ENCODE data around the gene MLLT3. TPM values are rescaled to one million over a fixed set of nuclear protein-coding genes. Genes with fewer than 3 reads are reported as not detected.

Gene MLLT3
- total RNA-seq, 1 experiment from 2014 or later = 24.4 TPM

DNA sequence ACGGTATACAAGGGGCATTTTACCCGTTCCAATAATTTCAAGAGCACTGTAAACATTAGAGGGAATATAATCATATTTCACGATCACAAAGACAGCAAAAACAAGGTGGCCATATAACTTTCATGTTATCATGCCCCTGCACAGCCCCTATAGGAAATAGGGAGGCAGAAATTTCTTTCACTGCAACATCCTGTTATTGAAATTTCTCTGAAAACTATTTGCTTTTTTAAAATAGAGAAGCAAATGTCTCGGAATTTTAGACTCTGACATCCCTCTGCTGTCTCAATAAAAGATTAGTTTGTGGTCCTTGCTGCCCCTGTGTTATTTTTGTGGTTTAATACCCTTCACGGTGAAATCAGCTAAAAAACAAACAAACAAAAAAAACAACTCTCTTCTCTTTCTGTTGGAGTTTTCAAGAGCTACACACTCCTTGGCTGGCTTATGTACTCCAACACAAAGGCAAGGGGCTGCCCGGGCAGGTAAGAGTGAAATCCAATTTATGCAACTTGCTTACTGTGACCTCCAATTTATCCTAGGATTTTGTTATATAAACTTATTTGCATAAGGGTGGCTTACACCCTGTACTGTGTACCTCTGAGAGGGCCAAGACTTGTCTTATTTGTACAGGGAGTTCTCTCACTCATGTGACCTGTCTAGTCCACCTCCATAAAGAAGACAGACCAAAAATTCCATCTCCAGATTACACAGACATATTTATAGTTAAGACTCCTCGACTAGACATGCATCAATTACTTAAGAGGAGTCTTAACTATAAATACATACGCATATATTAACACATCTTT lies 223.6 kb downstream of the MLLT3 start:
- ChIA-PET POLR2A (no interaction called here), CTCF (no interaction called here)
- Histone ChIP-seq H3K4me3 (ENCODE audit: low read depth, low read length) (no peak overlapping the region), H3K9me3 (no peaks in the 10 kb centered on the region), H3K27me3 (replicated peaks; ENCODE audit: control insufficient read depth, insufficient read depth, low read length) (no peaks in the 10 kb centered on the region), H3K36me3 (ENCODE audit: control insufficient read depth, insufficient read depth, low read length) (no peaks in the 10 kb centered on the region), H3K4me1 (peaks cover 14% of the 10 kb centered on the region; the same call in 1 of the 2 replicates)
- no peak overlapping the region for H3K4me3 Mint-ChIP-seq (ENCODE audit: unreplicated experiment)
- no peak overlapping the region for H3K27ac Mint-ChIP-seq (ENCODE audit: unreplicated experiment)
- H3K4me1 Mint-ChIP-seq (ENCODE audit: low read depth, unreplicated experiment) = peaks cover 8% of the 10 kb centered on the region
- no peaks in the 10 kb centered on the region for H3K27me3 Mint-ChIP-seq (ENCODE audit: insufficient read depth, unreplicated experiment)
- intact Hi-C loops (cut with micrococcal nuclease; ENCODE audit: unreplicated experiment) = no loop called here
- DNase-seq = no peak
- no TSS peak for BruUV-seq (replicated peaks)
- H3K9me3 Mint-ChIP-seq (ENCODE audit: unreplicated experiment) = no peaks in the 10 kb centered on the region
- peaks cover 11% of the 10 kb centered on the region for H3K36me3 Mint-ChIP-seq (ENCODE audit: insufficient read depth, unreplicated experiment)
- TF ChIP-seq, protein P1, sequence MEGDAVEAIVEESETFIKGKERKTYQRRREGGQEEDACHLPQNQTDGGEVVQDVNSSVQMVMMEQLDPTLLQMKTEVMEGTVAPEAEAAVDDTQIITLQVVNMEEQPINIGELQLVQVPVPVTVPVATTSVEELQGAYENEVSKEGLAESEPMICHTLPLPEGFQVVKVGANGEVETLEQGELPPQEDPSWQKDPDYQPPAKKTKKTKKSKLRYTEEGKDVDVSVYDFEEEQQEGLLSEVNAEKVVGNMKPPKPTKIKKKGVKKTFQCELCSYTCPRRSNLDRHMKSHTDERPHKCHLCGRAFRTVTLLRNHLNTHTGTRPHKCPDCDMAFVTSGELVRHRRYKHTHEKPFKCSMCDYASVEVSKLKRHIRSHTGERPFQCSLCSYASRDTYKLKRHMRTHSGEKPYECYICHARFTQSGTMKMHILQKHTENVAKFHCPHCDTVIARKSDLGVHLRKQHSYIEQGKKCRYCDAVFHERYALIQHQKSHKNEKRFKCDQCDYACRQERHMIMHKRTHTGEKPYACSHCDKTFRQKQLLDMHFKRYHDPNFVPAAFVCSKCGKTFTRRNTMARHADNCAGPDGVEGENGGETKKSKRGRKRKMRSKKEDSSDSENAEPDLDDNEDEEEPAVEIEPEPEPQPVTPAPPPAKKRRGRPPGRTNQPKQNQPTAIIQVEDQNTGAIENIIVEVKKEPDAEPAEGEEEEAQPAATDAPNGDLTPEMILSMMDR (IDR thresholded peaks at IDR 0.05; ENCODE audit: insufficient read depth in 1 of 2, low read depth in 1 of 2, low read length in 1 of 2, severe bottlenecking in 1 of 2, unreplicated experiment in 1 of 2) = no peak

DNA sequence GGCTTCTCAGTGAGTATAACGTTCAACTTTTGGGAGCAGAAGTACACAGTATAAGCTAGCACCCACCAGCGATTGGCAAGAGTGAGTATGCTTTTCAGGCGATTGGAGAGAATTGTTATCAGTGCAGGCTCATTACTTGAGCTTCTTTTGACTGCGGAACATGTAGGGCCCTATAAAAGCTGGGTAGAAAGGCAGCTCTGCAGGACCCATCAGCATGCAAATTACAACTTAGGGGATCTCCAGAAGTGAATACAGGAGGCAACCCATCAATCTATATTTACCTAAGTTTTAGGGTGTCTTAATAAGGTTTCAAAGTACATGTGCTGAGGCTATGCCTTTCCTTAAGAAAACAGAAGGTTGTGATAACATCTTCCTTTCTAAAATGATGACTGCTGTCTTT lies 225.0 kb downstream of the MLLT3 start:
- POLR2A ChIA-PET = no interaction called here
- no peak for DNase-seq
- H3K4me1 ChIP-seq = peaks cover 10% of the 10 kb centered on the region; the same call in 1 of the 2 replicates
- no peaks in the 10 kb centered on the region for H3K9me3 ChIP-seq
- H3K27ac Mint-ChIP-seq (ENCODE audit: unreplicated experiment) = no peak overlapping the region
- CTCF ChIA-PET = no interaction called here
- H3K4me3 ChIP-seq (ENCODE audit: low read depth, low read length) = no peak overlapping the region
- peaks cover 8% of the 10 kb centered on the region for H3K4me1 Mint-ChIP-seq (ENCODE audit: low read depth, unreplicated experiment)
- BruUV-seq (replicated peaks) = no TSS peak
- H3K27me3 Mint-ChIP-seq (ENCODE audit: insufficient read depth, unreplicated experiment) = no peaks in the 10 kb centered on the region
- no peaks in the 10 kb centered on the region for H3K36me3 ChIP-seq (ENCODE audit: control insufficient read depth, insufficient read depth, low read length)
- H3K4me3 Mint-ChIP-seq (ENCODE audit: unreplicated experiment) = no peak overlapping the region
- peaks cover 6% of the 10 kb centered on the region for H3K36me3 Mint-ChIP-seq (ENCODE audit: insufficient read depth, unreplicated experiment)
- intact Hi-C loops (cut with micrococcal nuclease; ENCODE audit: unreplicated experiment) = no loop called here
- H3K27me3 ChIP-seq (replicated peaks; ENCODE audit: control insufficient read depth, insufficient read depth, low read length) = no peaks in the 10 kb centered on the region
- TF ChIP-seq, protein P1 (IDR thresholded peaks at IDR 0.05; ENCODE audit: insufficient read depth in 1 of 2, low read depth in 1 of 2, low read length in 1 of 2, severe bottlenecking in 1 of 2, unreplicated experiment in 1 of 2) = no peak
- H3K9me3 Mint-ChIP-seq (ENCODE audit: unreplicated experiment) = no peaks in the 10 kb centered on the region

DNA sequence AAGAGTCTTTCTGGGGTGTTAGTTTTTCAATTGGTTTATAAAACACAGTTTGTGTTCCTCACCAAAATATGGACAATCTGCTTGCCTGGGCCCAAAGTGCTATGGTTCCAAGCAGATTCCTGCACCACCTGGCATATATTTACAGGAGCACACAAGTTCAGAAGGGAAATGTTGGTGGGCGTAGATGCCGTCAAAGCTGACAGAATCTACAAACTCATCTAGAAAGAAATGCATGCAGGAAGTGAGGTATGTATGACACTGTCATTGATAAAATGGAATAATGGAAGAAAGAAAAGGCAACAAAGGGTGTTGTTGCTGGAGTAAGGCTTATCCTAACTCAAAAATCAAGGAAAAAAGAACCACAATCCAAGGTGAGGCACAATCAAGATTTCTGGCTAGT lies 225.8 kb downstream of the MLLT3 start:
- Histone ChIP-seq H3K9me3 (no peaks in the 10 kb centered on the region), H3K4me1 (0 out of 2 replicates have a peak, but pooled peaks cover 8% of the 10 kb centered on the region), H3K27me3 (replicated peaks; ENCODE audit: control insufficient read depth, insufficient read depth, low read length) (no peaks in the 10 kb centered on the region), H3K4me3 (ENCODE audit: low read depth, low read length) (no peak overlapping the region), H3K36me3 (ENCODE audit: control insufficient read depth, insufficient read depth, low read length) (no peaks in the 10 kb centered on the region)
- intact Hi-C loops (cut with micrococcal nuclease; ENCODE audit: unreplicated experiment) = no loop called here
- POLR2A ChIA-PET = no interaction called here
- no peaks in the 10 kb centered on the region for H3K9me3 Mint-ChIP-seq (ENCODE audit: unreplicated experiment)
- no peaks in the 10 kb centered on the region for H3K27me3 Mint-ChIP-seq (ENCODE audit: insufficient read depth, unreplicated experiment)
- peaks cover 6% of the 10 kb centered on the region for H3K36me3 Mint-ChIP-seq (ENCODE audit: insufficient read depth, unreplicated experiment)
- no peak overlapping the region for H3K27ac Mint-ChIP-seq (ENCODE audit: unreplicated experiment)
- no TSS peak for BruUV-seq (replicated peaks)
- no peaks in the 10 kb centered on the region for H3K4me1 Mint-ChIP-seq (ENCODE audit: low read depth, unreplicated experiment)
- CTCF ChIA-PET = no interaction called here
- no peak for DNase-seq
- no peak overlapping the region for H3K4me3 Mint-ChIP-seq (ENCODE audit: unreplicated experiment)
- TF ChIP-seq, protein P1 (IDR thresholded peaks at IDR 0.05; ENCODE audit: insufficient read depth in 1 of 2, low read depth in 1 of 2, low read length in 1 of 2, severe bottlenecking in 1 of 2, unreplicated experiment in 1 of 2) = no peak

Measured in Caco-2 (cell line).